Myocyte (in vitro differentiated cells): ENCODE data around the gene RBMS3. TPM values are rescaled to one million over a fixed set of nuclear protein-coding genes. Genes with fewer than 3 reads are reported as not detected.
A peak's percentile ranks its signal among the peaks of the same experiment; 100 is the strongest.

Experiments used
- DNase-seq: peaks from one replicate; pipeline ENCODE4 v3.0.0-alpha.2; 2012; ENCODE audit warnings: low read depth
- polyA plus RNA-seq: library from polyadenylated mRNA; unstranded; fragments of >200 nt; gene quantifications from one replicate; pipeline ENCODE4 v1.2.1, GENCODE V29; 2012; ENCODE audit warnings: missing spikeins
- total RNA-seq: library from RNA; depleted of rRNA; stranded (reverse); fragments of >200 nt; gene quantifications from 2 replicates; pipeline ENCODE4 v1.2.3, GENCODE V29; 2014

The RBMS3 gene
- 30.6 and 32.2 TPM in 2 replicates for total RNA-seq
- polyA plus RNA-seq = 26.7 TPM

- peak; percentile 95 for DNase-seq
Observed at GRCh38 chr3:29280404-29281093, at the start of gene RBMS3. Gene RBMS3 (plus strand): TSS chr3:29281071.

- peak; percentile 61 for DNase-seq
Observed at GRCh38 chr3:29233126-29233525, 47.7 kb upstream of the RBMS3 start.

GRCh38 chr3:29236146-29236840, 44.6 kb upstream of the RBMS3 start:
- peak; percentile 41 for DNase-seq

GRCh38 chr3:29239376-29239775, 41.5 kb upstream of the RBMS3 start:
- no peak for DNase-seq

GRCh38 chr3:29240248-29240647, 40.6 kb upstream of the RBMS3 start:
- DNase-seq = peak; percentile 37

GRCh38 chr3:29240887-29241286, 40.0 kb upstream of the RBMS3 start:
- no peak for DNase-seq

GRCh38 chr3:29241855-29242254, 39.0 kb upstream of the RBMS3 start:
- DNase-seq = no peak

GRCh38 chr3:29242296-29242695, 38.6 kb upstream of the RBMS3 start:
- DNase-seq = no peak

- no peak for DNase-seq
Observed at GRCh38 chr3:29245441-29245840, 35.4 kb upstream of the RBMS3 start.

GRCh38 chr3:29247088-29247745, 33.7 kb upstream of the RBMS3 start:
- no peak for DNase-seq

- no peak for DNase-seq
Observed at GRCh38 chr3:29249829-29250345, 31.0 kb upstream of the RBMS3 start.

- DNase-seq = peak; percentile 47
Observed at GRCh38 chr3:29255854-29256696, 24.8 kb upstream of the RBMS3 start.

- DNase-seq = no peak
Observed at GRCh38 chr3:29258161-29258560, 22.7 kb upstream of the RBMS3 start.

- no peak for DNase-seq
Observed at GRCh38 chr3:29261119-29261518, 19.8 kb upstream of the RBMS3 start.

- no peak for DNase-seq
Observed at GRCh38 chr3:29263476-29263875, 17.4 kb upstream of the RBMS3 start.

GRCh38 chr3:29265509-29266072, 15.3 kb upstream of the RBMS3 start:
- no peak for DNase-seq

- peak; percentile 88 for DNase-seq
Observed at GRCh38 chr3:29267226-29267625, 13.6 kb upstream of the RBMS3 start.

- DNase-seq = peak; percentile 60
Observed at GRCh38 chr3:29268651-29269050, 12.2 kb upstream of the RBMS3 start.

GRCh38 chr3:29270752-29271151, 10.1 kb upstream of the RBMS3 start:
- DNase-seq = no peak

- no peak for DNase-seq
Observed at GRCh38 chr3:29271475-29271874, 9.4 kb upstream of the RBMS3 start.

GRCh38 chr3:29274667-29275066, 6.2 kb upstream of the RBMS3 start:
- no peak for DNase-seq
